TTC549 (cell line): ENCODE data around the gene EIF3L.

Experiments
- FAIRE-seq: peaks from 2 replicates; lab custom pipeline; 2012; peaks lifted over from hg19 to GRCh38; lab: Jason Lieb, UNC

EIF3L gene

GRCh38 chr22:37817705-37818408 is 31.4 kb upstream of the EIF3L start:
- no peak for FAIRE-seq

DNA sequence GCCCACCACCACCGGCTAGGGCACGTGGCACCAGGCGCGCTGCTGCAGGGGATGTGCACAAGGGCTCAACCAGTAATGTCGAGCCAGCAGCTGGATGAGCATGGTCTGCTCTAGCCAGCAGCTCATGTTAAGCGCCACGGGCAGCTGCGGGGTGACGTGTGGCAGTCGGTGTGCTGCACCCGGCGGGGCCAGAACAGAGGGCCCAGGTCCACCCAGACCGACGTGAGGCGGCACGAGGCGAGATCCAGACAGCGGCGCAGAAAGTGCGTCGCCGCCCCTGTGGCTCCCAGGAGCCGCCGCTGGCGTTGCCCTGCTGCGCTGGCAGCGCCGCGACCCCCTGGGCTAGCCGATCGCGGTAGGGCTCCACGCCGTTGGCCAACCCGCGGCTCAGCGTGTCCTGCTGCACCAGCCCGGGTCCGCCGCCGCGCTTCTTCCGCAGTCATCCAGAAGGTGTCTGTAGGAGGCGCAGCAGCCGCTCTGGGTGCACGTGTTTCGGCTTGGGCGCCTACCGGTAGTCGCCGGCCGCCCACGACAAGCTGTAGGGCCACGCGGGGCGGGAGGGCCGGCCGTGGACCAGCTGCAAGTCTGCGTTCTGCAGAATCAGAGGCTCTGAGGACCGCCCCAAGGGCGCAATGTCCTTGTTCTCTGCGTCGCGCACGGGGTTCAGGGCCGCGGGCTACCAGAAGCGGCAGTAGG is 30.7 kb upstream of the EIF3L start:
- no peak for FAIRE-seq

DNA sequence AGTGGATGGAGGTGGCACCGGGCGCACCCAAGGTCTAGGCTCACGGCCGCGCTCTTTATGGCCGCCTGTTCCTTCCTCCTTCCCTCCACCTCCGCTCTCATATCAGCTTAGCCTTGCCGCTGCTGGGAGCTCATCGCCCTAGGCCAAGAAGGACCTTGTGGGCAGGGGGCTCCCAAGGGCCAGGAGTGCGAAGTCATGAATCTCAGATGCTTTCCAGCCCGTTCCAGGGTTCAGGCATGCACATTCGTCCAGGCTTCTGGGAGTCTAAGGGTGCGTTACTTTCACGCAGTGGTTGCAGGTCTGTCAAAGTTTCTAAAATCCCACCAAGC is 30.1 kb upstream of the EIF3L start:
- FAIRE-seq = no peak

- FAIRE-seq = no peak
These were observed 28.9 kb upstream of the EIF3L start for GRCh38 chr22:37820350-37820749.

GRCh38 chr22:37822079-37822833 is 27.0 kb upstream of the EIF3L start:
- no peak for FAIRE-seq

DNA sequence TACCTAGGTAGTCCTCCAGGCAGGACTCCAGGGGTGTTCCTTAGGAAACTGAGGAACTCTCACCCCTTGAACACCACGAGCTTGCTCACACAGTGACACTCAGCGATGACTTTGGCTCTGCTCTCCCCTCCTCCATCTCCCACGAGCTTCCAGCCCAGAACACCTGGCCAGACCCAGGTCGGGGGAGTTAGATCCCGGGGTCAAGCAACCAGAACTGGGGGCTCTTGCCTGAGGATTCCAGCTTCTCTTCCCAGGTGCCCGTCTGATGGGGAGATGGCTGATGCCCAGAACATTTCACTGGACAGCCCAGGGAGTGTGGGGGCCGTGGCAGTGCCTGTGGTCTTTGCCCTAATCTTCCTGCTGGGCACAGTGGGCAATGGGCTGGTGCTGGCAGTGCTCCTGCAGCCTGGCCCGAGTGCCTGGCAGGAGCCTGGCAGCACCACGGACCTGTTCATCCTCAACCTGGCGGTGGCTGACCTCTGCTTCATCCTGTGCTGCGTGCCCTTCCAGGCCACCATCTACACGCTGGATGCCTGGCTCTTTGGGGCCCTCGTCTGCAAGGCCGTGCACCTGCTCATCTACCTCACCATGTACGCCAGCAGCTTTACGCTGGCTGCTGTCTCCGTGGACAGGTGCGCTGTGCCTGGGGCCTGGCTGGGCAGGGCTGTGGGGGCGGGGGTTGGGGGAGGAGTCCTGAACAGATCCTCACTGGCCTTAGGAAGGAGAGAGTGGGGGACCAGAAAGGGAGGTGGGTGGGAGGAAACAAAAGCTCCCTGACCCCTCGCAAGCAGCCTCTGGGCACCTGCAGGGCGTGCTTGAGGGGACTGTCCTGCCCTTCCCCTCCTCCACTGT is 25.9 kb upstream of the EIF3L start, which contains the start of gene GALR3:
Gene GALR3, plus strand, starts transcription at position 249 of the 852 bp plus-strand sequence. Its CDS starts 25 bp downstream, at position 274.
- no peak for FAIRE-seq

GRCh38 chr22:37824674-37825641 is 24.3 kb upstream of the EIF3L start:
- no peak for FAIRE-seq

DNA sequence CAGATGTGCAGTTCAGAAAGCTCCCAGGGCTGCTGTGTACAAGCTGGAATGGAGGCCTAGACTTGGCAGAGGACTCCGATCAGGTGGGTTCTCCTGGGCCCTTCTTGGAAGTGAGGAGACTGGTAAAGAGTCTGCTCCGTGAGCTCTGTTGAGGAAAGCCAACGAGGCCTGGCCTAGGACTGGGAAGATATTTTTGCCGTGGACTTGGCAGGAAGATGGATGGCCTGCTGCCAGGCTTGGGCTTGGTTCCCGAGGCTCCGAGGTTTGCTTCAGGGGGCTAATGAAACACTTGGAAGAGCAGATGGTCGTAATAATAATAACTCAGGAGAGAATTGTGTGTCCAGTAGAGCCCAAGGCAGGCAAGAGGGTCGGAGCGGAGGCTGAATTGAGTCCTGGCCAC is 22.2 kb upstream of the EIF3L start:
- no peak for FAIRE-seq

- FAIRE-seq = no peak
These were observed 19.0 kb upstream of the EIF3L start for GRCh38 chr22:37830093-37830842.

- no peak for FAIRE-seq
These were observed 17.7 kb upstream of the EIF3L start for GRCh38 chr22:37831472-37831871.

DNA sequence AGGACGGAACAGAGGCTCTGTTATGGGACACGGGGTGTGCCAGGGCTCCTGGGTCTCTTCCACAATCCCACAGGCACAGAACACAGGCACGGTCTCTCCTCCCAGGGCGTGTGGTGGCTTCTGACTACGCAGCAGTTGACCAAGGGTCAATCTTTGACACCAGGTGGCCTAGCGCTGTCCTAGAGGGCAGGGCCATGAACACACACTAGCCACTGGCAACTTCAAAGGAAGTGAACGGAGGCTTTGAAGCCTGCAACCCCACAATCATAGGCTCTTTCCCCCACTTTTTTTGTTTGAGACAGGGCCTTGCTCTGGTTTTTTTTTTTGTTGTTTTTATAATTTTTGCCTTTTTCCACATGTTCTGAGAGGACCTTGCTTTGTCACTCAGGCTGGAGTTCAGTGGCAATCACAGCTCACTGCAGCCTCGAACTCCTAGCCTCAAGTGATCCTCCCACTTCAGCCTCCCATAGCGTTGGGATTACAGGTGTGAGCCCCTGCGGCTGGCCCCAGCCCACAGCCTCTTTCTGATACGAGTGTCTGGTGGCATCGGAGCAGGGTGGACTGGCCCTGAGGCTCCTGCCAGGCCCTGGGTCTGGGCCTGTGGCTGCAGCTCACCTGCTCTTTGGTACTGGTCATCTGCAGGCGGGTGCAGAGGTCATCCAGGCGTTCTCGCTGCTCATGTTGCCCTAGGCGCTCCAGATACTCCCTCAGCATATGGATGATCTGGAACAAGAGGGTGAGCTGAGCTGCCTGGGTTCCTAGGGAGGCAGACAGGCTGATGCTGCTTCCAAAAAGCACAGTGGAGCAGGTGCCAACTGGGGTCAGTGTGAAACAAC is 17.0 kb upstream of the EIF3L start:
- no peak for FAIRE-seq

DNA sequence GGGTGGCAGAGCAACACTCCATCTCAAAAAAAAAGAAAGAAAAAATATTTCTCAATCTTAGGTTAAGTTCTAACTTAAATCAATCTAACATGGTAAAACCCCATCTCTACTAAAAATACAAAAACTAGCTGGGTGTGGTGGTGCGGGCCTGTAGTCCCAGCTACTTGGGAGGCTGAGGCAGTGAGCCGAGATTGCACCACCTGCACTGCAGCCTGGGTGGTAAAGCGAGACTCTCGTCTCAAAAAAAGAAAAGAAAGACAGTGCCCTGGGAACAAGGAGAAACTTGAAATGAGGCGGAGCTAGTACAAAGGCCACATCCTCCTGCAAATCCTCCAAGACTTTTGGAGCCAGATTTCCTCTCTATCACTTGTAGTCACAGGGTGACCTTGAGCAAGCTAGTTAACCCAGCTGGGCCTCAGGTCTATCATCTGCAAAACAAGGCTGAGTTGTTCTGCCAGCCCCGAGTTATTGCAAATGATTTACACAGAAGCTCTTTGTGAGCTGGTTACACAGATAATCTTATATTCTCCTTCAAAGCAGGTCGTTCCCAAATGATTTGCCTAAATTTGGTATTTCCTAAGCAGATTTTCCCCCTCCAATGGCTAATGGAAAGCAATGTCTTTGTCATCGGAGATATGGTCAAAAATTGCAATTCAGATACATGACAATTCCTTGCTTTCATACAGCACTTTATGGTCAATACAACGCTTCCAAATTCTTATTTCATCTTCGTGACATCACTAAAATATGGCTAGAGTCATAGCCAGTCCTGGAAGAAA is 7.0 kb upstream of the EIF3L start:
- no peak for FAIRE-seq

DNA sequence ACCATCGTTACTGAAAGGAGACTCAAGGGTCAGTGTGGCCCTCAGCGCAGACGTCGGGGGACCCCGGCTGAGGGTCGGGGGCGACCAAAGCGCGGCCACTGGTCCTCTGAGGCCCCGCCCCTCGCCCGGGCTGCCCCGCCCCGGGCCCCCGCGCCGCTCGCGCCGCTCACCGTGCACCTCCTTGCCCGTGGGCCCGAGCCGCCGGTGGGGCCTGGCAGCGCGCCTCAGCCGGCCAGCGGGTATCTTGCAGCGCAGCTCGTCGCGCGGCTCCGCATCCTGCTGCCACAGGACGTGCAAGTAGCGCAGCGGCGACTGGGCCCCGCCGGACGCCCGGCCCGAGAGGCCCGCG is 5.5 kb upstream of the EIF3L start:
- no peak for FAIRE-seq

GRCh38 chr22:37844904-37845329 is 4.3 kb upstream of the EIF3L start:
- no peak for FAIRE-seq

- no peak for FAIRE-seq
These were observed 2.8 kb upstream of the EIF3L start for GRCh38 chr22:37846433-37846832.

GRCh38 chr22:37848587-37849088 is 581 bp upstream of the EIF3L start:
- no peak for FAIRE-seq

GRCh38 chr22:37850801-37851200 is 1.6 kb downstream of the EIF3L start:
- no peak for FAIRE-seq

GRCh38 chr22:37852418-37852817 is 3.2 kb downstream of the EIF3L start:
- FAIRE-seq = no peak

GRCh38 chr22:37854946-37855345 is 5.7 kb downstream of the EIF3L start:
- no peak for FAIRE-seq
